GM10266 (cell line): Measurements from ENCODE around the gene PALD1.

ENCODE experiments used
- DNase-seq: peaks from one replicate; pipeline ENCODE4 v3.0.0; 2012; ENCODE audit errors: extremely low spot score
- CTCF ChIP-seq: IDR thresholded peaks from 2 replicates; pipeline ENCODE4 v1.5.1; 2012; ENCODE audit warnings: mild to moderate bottlenecking, low read depth; ENCODE audit not compliant: control insufficient read depth, insufficient read depth; ENCODE audit errors: missing control alignments

PALD1 gene

GRCh38 chr10:70615211-70615610 lies 136.6 kb downstream of the PALD1 start:
- no peak for TF ChIP-seq CTCF
- no peak for DNase-seq

GRCh38 chr10:70615784-70616522 lies 137.4 kb downstream of the PALD1 start:
- no peak for TF ChIP-seq CTCF
- DNase-seq: no peak

- no peak for TF ChIP-seq CTCF
These were observed 138.2 kb downstream of the PALD1 start for GRCh38 chr10:70616761-70617160.

More at GRCh38 chr10:70616761-70617160, 138.2 kb downstream of the PALD1 start:
- DNase-seq: no peak
